ENCODE results near the gene LRP1. TPM values are rescaled to one million over a fixed set of nuclear protein-coding genes. Genes with fewer than 3 reads are reported as not detected.

Gene LRP1
- total RNA-seq, 2 donors from 2014 or later: 663 to 755 TPM

DNA sequence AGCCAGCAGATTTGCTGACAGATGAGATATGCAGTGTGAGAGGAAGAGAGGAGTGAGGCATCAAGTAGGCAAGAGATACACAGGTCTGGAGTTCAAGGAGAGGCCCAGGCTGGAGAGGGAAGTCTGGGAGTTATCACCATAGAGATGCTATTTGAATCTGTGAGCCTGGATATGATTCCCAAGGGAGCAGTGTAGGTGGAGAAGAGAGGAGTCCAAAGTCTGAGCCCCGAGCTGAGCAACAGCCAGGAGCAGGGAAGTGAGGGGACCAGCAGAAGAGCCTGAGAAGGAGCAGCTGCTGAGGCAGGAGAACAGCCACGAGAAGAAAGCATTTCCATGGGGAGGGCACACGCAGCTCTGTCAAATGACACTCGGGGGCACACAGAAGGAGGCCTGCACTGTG is 68.2 kb downstream of the LRP1 start:
- H3K4me1 ChIP-seq (ENCODE audit: control insufficient read depth in 1 of 2, low read depth in 2 of 2): no peaks in the 10 kb centered on the region
- DNase-seq (ENCODE audit: low spot score): no peak
- H3K9me3 ChIP-seq: no peaks in the 10 kb centered on the region
- H3K27ac ChIP-seq: no peak overlapping the region
- H3K4me3 ChIP-seq: no peak overlapping the region
- no peaks in the 10 kb centered on the region for H3K27me3 ChIP-seq (replicated peaks; ENCODE audit: insufficient read depth)
- H3K36me3 ChIP-seq: peaks cover 97% of the 10 kb centered on the region
- no peak for ATAC-seq (ENCODE audit: insufficient number of reproducible peaks, low FRiP score, low read depth)
- TF ChIP-seq, protein P1, sequence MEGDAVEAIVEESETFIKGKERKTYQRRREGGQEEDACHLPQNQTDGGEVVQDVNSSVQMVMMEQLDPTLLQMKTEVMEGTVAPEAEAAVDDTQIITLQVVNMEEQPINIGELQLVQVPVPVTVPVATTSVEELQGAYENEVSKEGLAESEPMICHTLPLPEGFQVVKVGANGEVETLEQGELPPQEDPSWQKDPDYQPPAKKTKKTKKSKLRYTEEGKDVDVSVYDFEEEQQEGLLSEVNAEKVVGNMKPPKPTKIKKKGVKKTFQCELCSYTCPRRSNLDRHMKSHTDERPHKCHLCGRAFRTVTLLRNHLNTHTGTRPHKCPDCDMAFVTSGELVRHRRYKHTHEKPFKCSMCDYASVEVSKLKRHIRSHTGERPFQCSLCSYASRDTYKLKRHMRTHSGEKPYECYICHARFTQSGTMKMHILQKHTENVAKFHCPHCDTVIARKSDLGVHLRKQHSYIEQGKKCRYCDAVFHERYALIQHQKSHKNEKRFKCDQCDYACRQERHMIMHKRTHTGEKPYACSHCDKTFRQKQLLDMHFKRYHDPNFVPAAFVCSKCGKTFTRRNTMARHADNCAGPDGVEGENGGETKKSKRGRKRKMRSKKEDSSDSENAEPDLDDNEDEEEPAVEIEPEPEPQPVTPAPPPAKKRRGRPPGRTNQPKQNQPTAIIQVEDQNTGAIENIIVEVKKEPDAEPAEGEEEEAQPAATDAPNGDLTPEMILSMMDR (IDR thresholded peaks at IDR 0.05): no peak

DNA sequence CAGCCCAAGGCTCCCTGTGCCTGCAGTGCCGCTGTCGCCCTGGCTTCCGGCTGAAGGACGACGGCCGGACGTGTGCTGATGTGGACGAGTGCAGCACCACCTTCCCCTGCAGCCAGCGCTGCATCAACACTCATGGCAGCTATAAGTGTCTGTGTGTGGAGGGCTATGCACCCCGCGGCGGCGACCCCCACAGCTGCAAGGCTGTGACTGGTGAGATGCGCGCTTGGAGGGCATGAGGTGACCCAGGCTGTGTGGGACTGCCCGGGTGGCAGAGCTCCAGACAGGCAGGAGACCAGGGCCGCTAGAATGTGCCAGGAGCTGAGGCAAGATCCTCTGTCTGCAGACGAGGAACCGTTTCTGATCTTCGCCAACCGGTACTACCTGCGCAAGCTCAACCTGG is 68.7 kb downstream of the LRP1 start:
- no peak for DNase-seq (ENCODE audit: low spot score)
- no peaks in the 10 kb centered on the region for H3K9me3 ChIP-seq
- ATAC-seq (ENCODE audit: insufficient number of reproducible peaks, low FRiP score, low read depth): no peak
- no peaks in the 10 kb centered on the region for H3K27me3 ChIP-seq (replicated peaks; ENCODE audit: insufficient read depth)
- no peak overlapping the region for H3K4me3 ChIP-seq
- no peaks in the 10 kb centered on the region for H3K4me1 ChIP-seq (ENCODE audit: control insufficient read depth in 1 of 2, low read depth in 2 of 2)
- H3K36me3 ChIP-seq: peaks cover 98% of the 10 kb centered on the region
- TF ChIP-seq, protein P1 (IDR thresholded peaks at IDR 0.05): no peak
- no peak overlapping the region for H3K27ac ChIP-seq

DNA sequence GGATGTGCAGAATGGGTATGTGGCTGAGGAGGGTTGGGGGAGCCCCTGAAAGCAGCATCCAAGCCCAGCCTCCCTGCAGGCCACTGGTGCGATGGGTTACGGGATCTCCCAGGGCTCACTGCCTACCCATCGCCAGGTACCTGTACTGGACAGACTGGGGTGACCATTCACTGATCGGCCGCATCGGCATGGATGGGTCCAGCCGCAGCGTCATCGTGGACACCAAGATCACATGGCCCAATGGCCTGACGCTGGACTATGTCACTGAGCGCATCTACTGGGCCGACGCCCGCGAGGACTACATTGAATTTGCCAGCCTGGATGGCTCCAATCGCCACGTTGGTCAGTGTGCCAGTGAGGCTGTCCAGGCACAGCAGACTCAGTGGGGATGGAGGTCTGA is 70.0 kb downstream of the LRP1 start:
- no peak for DNase-seq (ENCODE audit: low spot score)
- Histone ChIP-seq H3K27me3 (replicated peaks; ENCODE audit: insufficient read depth) (no peaks in the 10 kb centered on the region), H3K4me1 (ENCODE audit: control insufficient read depth in 1 of 2, low read depth in 2 of 2) (no peaks in the 10 kb centered on the region), H3K9me3 (no peaks in the 10 kb centered on the region), H3K36me3 (peaks cover 97% of the 10 kb centered on the region), H3K27ac (no peak overlapping the region), H3K4me3 (no peak overlapping the region)
- no peak for ATAC-seq (ENCODE audit: insufficient number of reproducible peaks, low FRiP score, low read depth)
- TF ChIP-seq, protein P1 (IDR thresholded peaks at IDR 0.05): no peak

GRCh38 chr12:57199191-57199590 is 70.9 kb downstream of the LRP1 start:
- H3K27ac ChIP-seq: no peak overlapping the region
- H3K9me3 ChIP-seq: no peaks in the 10 kb centered on the region
- no peak overlapping the region for H3K4me3 ChIP-seq
- no peaks in the 10 kb centered on the region for H3K27me3 ChIP-seq (replicated peaks; ENCODE audit: insufficient read depth)
- no peak for ATAC-seq (ENCODE audit: insufficient number of reproducible peaks, low FRiP score, low read depth)
- H3K36me3 ChIP-seq: peaks cover 97% of the 10 kb centered on the region
- TF ChIP-seq, protein P1 (IDR thresholded peaks at IDR 0.05): no peak
- H3K4me1 ChIP-seq (ENCODE audit: control insufficient read depth in 1 of 2, low read depth in 2 of 2): no peaks in the 10 kb centered on the region
- no peak for DNase-seq (ENCODE audit: low spot score)

DNA sequence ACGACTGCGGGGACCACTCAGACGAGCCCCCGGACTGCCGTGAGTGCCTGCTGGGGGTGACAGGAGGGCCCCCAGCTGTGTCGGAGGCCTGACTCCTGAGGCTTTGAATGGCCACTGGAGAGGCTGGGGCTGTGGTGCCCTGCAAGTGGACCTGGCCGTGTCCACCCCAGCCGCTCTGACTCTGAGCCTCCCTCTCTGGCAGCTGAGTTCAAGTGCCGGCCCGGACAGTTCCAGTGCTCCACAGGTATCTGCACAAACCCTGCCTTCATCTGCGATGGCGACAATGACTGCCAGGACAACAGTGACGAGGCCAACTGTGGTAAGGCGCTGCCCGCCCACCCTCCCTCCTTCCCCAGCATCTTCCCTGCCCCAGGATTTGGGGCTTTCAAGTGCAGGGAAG is 72.2 kb downstream of the LRP1 start:
- peaks cover 97% of the 10 kb centered on the region for H3K36me3 ChIP-seq
- TF ChIP-seq, protein P1 (IDR thresholded peaks at IDR 0.05): no peak
- H3K4me3 ChIP-seq: no peak overlapping the region
- H3K27ac ChIP-seq: no peak overlapping the region
- no peaks in the 10 kb centered on the region for H3K27me3 ChIP-seq (replicated peaks; ENCODE audit: insufficient read depth)
- ATAC-seq (ENCODE audit: insufficient number of reproducible peaks, low FRiP score, low read depth): no peak
- DNase-seq (ENCODE audit: low spot score): no peak
- no peaks in the 10 kb centered on the region for H3K9me3 ChIP-seq
- no peaks in the 10 kb centered on the region for H3K4me1 ChIP-seq (ENCODE audit: control insufficient read depth in 1 of 2, low read depth in 2 of 2)
